ENCODE results near the gene OSBPL1A. TPM values are rescaled to one million over a fixed set of nuclear protein-coding genes. Genes with fewer than 3 reads are reported as not detected.

Gene OSBPL1A
- total and polyA plus RNA-seq, 12 donors: 18.7 to 116 (median 60.0) TPM

- Histone ChIP-seq H3K4me3 (no peak overlapping the region), H3K27me3 (peaks cover 17% of the 10 kb centered on the region), H3K27ac (no peak overlapping the region), H3K36me3 (replicated peaks in 1 of 2) (no peaks in the 10 kb centered on the region), H3K9me3 (replicated peaks in 1 of 3) (no peaks in the 10 kb centered on the region), H3K4me1 (replicated peaks in 1 of 2) (no peaks in the 10 kb centered on the region)
- intact Hi-C loops (cut with DNase I): no loop called here
- WGBS, 4 donors: 61 to 91% (median 69%) methylated on average over 1 of the region's 1 CpG
- no peak for DNase-seq
- TF ChIP-seq CTCF (IDR thresholded peaks at IDR 0.05) (no peak), POLR2A (IDR thresholded peaks at IDR 0.05) (no peak)
Measured at GRCh38 chr18:24421831-24422230, 24.2 kb upstream of the OSBPL1A start.

- intact Hi-C loops (cut with DNase I): no loop called here
- no peak for DNase-seq
- H3K27me3 ChIP-seq: peaks cover 17% of the 10 kb centered on the region
Measured at GRCh38 chr18:24420551-24420950, 22.9 kb upstream of the OSBPL1A start.

GRCh38 chr18:24417480-24417879 is 19.9 kb upstream of the OSBPL1A start:
- 20 to 39% (median 39%) methylated on average over 3 of the region's 3 CpGs for WGBS, 4 donors
- intact Hi-C loops (cut with DNase I): no loop called here
- H3K27ac ChIP-seq: no peak overlapping the region
- H3K27me3 ChIP-seq: peaks cover 15% of the 10 kb centered on the region
- H3K36me3 ChIP-seq (replicated peaks in 1 of 2): no peaks in the 10 kb centered on the region
- no peak for TF ChIP-seq CTCF (IDR thresholded peaks at IDR 0.05)
- TF ChIP-seq POLR2A (IDR thresholded peaks at IDR 0.05): no peak
- no peaks in the 10 kb centered on the region for H3K4me1 ChIP-seq (replicated peaks in 1 of 2)
- DNase-seq: no peak
- no peaks in the 10 kb centered on the region for H3K9me3 ChIP-seq (replicated peaks in 1 of 3)
- H3K4me3 ChIP-seq: no peak overlapping the region

More at GRCh38 chr18:24420551-24420950, 22.9 kb upstream of the OSBPL1A start:
- H3K9me3 ChIP-seq (replicated peaks in 1 of 3): no peaks in the 10 kb centered on the region
- no peak for TF ChIP-seq CTCF (IDR thresholded peaks at IDR 0.05)
- TF ChIP-seq POLR2A (IDR thresholded peaks at IDR 0.05): no peak
- no peaks in the 10 kb centered on the region for H3K4me1 ChIP-seq (replicated peaks in 1 of 2)
- 77 to 91% (median 87%) methylated on average over 4 of the region's 4 CpGs for WGBS, 4 donors
- no peak overlapping the region for H3K4me3 ChIP-seq
- H3K27ac ChIP-seq: no peak overlapping the region
- H3K36me3 ChIP-seq (replicated peaks in 1 of 2): no peaks in the 10 kb centered on the region

GRCh38 chr18:24414349-24415003 is 16.9 kb upstream of the OSBPL1A start:
- no peak for TF ChIP-seq CTCF (IDR thresholded peaks at IDR 0.05)
- no peak for TF ChIP-seq POLR2A (IDR thresholded peaks at IDR 0.05)
- H3K27ac ChIP-seq: no peak overlapping the region
- intact Hi-C loops (cut with DNase I): no loop called here
- no peak for DNase-seq
- no peaks in the 10 kb centered on the region for H3K9me3 ChIP-seq (replicated peaks in 1 of 3)
- peaks cover 9% of the 10 kb centered on the region for H3K27me3 ChIP-seq
- 73 to 88% (median 82%) methylated on average over 3 of the region's 3 CpGs for WGBS, 4 donors
- no peaks in the 10 kb centered on the region for H3K36me3 ChIP-seq (replicated peaks in 1 of 2)
- no peaks in the 10 kb centered on the region for H3K4me1 ChIP-seq (replicated peaks in 1 of 2)
- H3K4me3 ChIP-seq: no peak overlapping the region
